ENCODE data around the gene HIF3A. TPM values are rescaled to one million over a fixed set of nuclear protein-coding genes. Genes with fewer than 3 reads are reported as not detected.

HIF3A gene
- total RNA-seq, 1 experiment from 2014 or later, result 31.9 TPM

GRCh38 chr19:46385636-46386035 lies 88.8 kb downstream of the HIF3A start:
- no peaks in the 10 kb centered on the region for H4K20me1 ChIP-seq (ENCODE audit: control insufficient read depth, insufficient read depth, insufficient read length)
- no peak overlapping the region for H3K4me2 ChIP-seq (ENCODE audit: insufficient read depth, insufficient read length, low read length)
- H3K79me1 ChIP-seq (ENCODE audit: insufficient read depth, low read depth, low read length, poor library complexity, severe bottlenecking), result no peaks in the 10 kb centered on the region
- H2BK15ac ChIP-seq (ENCODE audit: low read depth, low read length), result no peak overlapping the region
- H3K4me1 Mint-ChIP-seq, result no peaks in the 10 kb centered on the region; a peak in 1 of 4 replicates
- H2BK20ac ChIP-seq (ENCODE audit: low read depth, low read length, poor library complexity, severe bottlenecking), result no peak overlapping the region
- no peak overlapping the region for H2BK5ac ChIP-seq (ENCODE audit: insufficient read length, low read length)
- H3K56ac ChIP-seq (ENCODE audit: insufficient read length, low read depth, low read length), result no peak overlapping the region
- H4K8ac ChIP-seq (replicated peaks; ENCODE audit: insufficient read length, low read depth, low read length), result no peak overlapping the region
- H3K23ac ChIP-seq (ENCODE audit: insufficient read length, low read depth, low read length), result no peak overlapping the region
- no CpG with 5 or more reads among the region's 11 CpGs for WGBS (ENCODE audit: extremely low coverage, insufficient read length, low lambda C conversion rate)
- no peak overlapping the region for H4K5ac ChIP-seq (ENCODE audit: insufficient read length, low read depth, low read length)
- no peak overlapping the region for H3K4ac ChIP-seq (ENCODE audit: low read depth, low read length)
- no peaks in the 10 kb centered on the region for H3K27me3 ChIP-seq (ENCODE audit: insufficient read depth, low read length)
- H2BK12ac ChIP-seq (ENCODE audit: insufficient read length, low read depth, low read length), result no peak overlapping the region
- peak; percentile 12 for DNase-seq
- H2AFZ ChIP-seq (ENCODE audit: low read length), result no peak overlapping the region
- H3K14ac ChIP-seq (ENCODE audit: insufficient read depth, low read length), result no peak overlapping the region
- H4K91ac ChIP-seq (ENCODE audit: insufficient read length, low read depth, low read length), result no peak overlapping the region
- H3K79me2 ChIP-seq (ENCODE audit: insufficient read depth, low read length), result no peaks in the 10 kb centered on the region
- no peak overlapping the region for H2AK5ac ChIP-seq (ENCODE audit: insufficient read length, low read length)
- no peak for TF ChIP-seq CTCF (conservative IDR thresholded peaks at IDR 0.05)
- H3K27ac ChIP-seq (ENCODE audit: insufficient read length, low read depth, low read length), result no peak overlapping the region
- no peak overlapping the region for H2BK120ac ChIP-seq (ENCODE audit: low read depth, low read length, poor library complexity, severe bottlenecking)
- peaks cover 58 to 89% (median 82%) of the 10 kb centered on the region in 3 experiments for H3K36me3 Mint-ChIP-seq (ENCODE audit: insufficient read depth in 1 of 3, low read depth in 3 of 3)
- H3K27me3 Mint-ChIP-seq (ENCODE audit: low read depth), result no peaks in the 10 kb centered on the region
- no peaks in the 10 kb centered on the region for H3K9me3 ChIP-seq (ENCODE audit: control insufficient read depth, low read depth, low read length)
- H3K4me3 Mint-ChIP-seq, result no peak overlapping the region
- H3K18ac ChIP-seq (ENCODE audit: insufficient read length, low read depth, low read length), result no peak overlapping the region
- peak overlapping the region in 1 of 3 experiments; percentile 78; a peak in 3 of 7 replicates for H3K27ac Mint-ChIP-seq
- no peaks in the 10 kb centered on the region for H3K23me2 ChIP-seq (ENCODE audit: insufficient read length, low read depth, low read length, poor library complexity, severe bottlenecking)
- H3K9ac ChIP-seq (ENCODE audit: extremely low read depth, insufficient read length, low read length), result no peak overlapping the region
- no peaks in the 10 kb centered on the region for H3K4me1 ChIP-seq (ENCODE audit: insufficient read depth, low read length)
- H3T11ph ChIP-seq (ENCODE audit: low read length), result no peak overlapping the region
- peaks cover 2 to 5% of the 10 kb centered on the region in 2 experiments; a peak in 2 of 5 replicates for H3K9me3 Mint-ChIP-seq

Measured in H9 (cell line).